Measurements from ENCODE around the gene FAM20B. TPM values are rescaled to one million over a fixed set of nuclear protein-coding genes. Genes with fewer than 3 reads are reported as not detected.

FAM20B gene
- total and polyA plus RNA-seq, 2 of the 8 experiments (the other 6 are each of a cell fraction or from before 2014, with no cell fraction given), result 8.3 to 36.6 TPM

GRCh38 chr1:179025975-179026812, 500 bp downstream of the FAM20B start (continued):
- no peak for TF ChIP-seq CTCF (IDR thresholded peaks at IDR 0.05; ENCODE audit: control extremely low read depth in 1 of 3, insufficient read depth in 1 of 3, low read depth in 1 of 3, low read length in 3 of 3)
- TF ChIP-seq ZNF274 (IDR thresholded peaks at IDR 0.05; ENCODE audit: borderline replicate concordance, extremely low read depth, low read length), result no peak
- TF ChIP-seq HDAC6 (IDR thresholded peaks at IDR 0.05; ENCODE audit: low read depth, low read length), result no peak
- TF ChIP-seq E2F6 (IDR thresholded peaks at IDR 0.05), result peak; percentile 53
- no peak for TF ChIP-seq CBX8 (IDR thresholded peaks at IDR 0.05; ENCODE audit: borderline replicate concordance, low read depth, low read length)
- TF ChIP-seq JUN (IDR thresholded peaks at IDR 0.05; ENCODE audit: low read depth, low read length), result no peak
- TF ChIP-seq GABPA (IDR thresholded peaks at IDR 0.05; ENCODE audit: borderline replicate concordance, insufficient read depth, low read length), result no peak
- TF ChIP-seq SIX5 (IDR thresholded peaks at IDR 0.05; ENCODE audit: low read depth, low read length), result no peak
- TF ChIP-seq SIN3A (conservative IDR thresholded peaks at IDR 0.05 in 1 of 2, IDR thresholded peaks at IDR 0.05 in 1 of 2; ENCODE audit: low read depth in 1 of 2, low read length in 2 of 2), result peak in 1 of 2 experiments; percentile 45; a peak in 1 of 4 replicates
- TF ChIP-seq TEAD4 (IDR thresholded peaks at IDR 0.05; ENCODE audit: low read depth, low read length), result no peak
- peak; percentile 80 for TF ChIP-seq PHF8 (conservative IDR thresholded peaks at IDR 0.05; ENCODE audit: low read depth, low read length)
- TF ChIP-seq SP1 (IDR thresholded peaks at IDR 0.05; ENCODE audit: low read depth, low read length), result no peak
- TF ChIP-seq MAX (IDR thresholded peaks at IDR 0.05), result peak; percentile 81
- no peak for TF ChIP-seq RXRA (IDR thresholded peaks at IDR 0.05; ENCODE audit: insufficient read depth, low read depth, low read length)
- peak; percentile 52; the same call in 1 of the 2 replicates for TF ChIP-seq FOSL1 (IDR thresholded peaks at IDR 0.05; ENCODE audit: insufficient read depth, low read depth, low read length)
- TF ChIP-seq CREB1 (IDR thresholded peaks at IDR 0.05), result peak; percentile 91
- TF ChIP-seq NRF1 (IDR thresholded peaks at IDR 0.05; ENCODE audit: low read depth, low read length), result no peak
- no peak for TF ChIP-seq ATF3 (IDR thresholded peaks at IDR 0.05; ENCODE audit: insufficient read depth, low read depth, low read length)
- TF ChIP-seq TBP (IDR thresholded peaks at IDR 0.05; ENCODE audit: low read depth, low read length), result 0 out of 2 replicates have a peak, but pooled peaks have one; percentile 12
